Lower lobe of right lung (tissue), 2 donors: Measurements from ENCODE around the gene TLL2. TPM values are rescaled to one million over a fixed set of nuclear protein-coding genes. Genes with fewer than 3 reads are reported as not detected.
A peak's percentile ranks its signal among the peaks of the same experiment; 100 is the strongest.

Source experiments
- ATAC-seq, 2 donors: fragments of 200-7000 bp; cut with Tn5 transposase; one replicate each; pipeline ENCODE4 v1.9.1; 2020 to 2022; ENCODE audit warnings: mild to moderate bottlenecking in 2 of 2, moderate library complexity in 2 of 2
- DNase-seq: peaks from one replicate; pipeline ENCODE4 v3.0.0-alpha.2; 2020
- H3K27ac ChIP-seq: fragments of 200-600 bp; one replicate; pipeline ENCODE4 v1.8.0; 2022
- H3K27me3 ChIP-seq: fragments of 200-600 bp; one replicate; pipeline ENCODE4 v1.8.0; 2022; ENCODE audit warnings: low read depth
- H3K36me3 ChIP-seq: fragments of 200-600 bp; one replicate; pipeline ENCODE4 v1.8.0; 2022; ENCODE audit warnings: mild to moderate bottlenecking
- H3K4me1 ChIP-seq: fragments of 200-600 bp; one replicate; pipeline ENCODE4 v1.8.0; 2022
- H3K4me3 ChIP-seq: fragments of 200-600 bp; one replicate; pipeline ENCODE4 v1.8.0; 2022; ENCODE audit warnings: mild to moderate bottlenecking
- H3K9me3 ChIP-seq: fragments of 200-600 bp; one replicate; pipeline ENCODE4 v1.8.0; 2022
- intact Hi-C: fragments of 100-400 bp; cut with DNase I; formaldehyde crosslinking; loops from one replicate; pipeline ENCODE4 v1.11.0; 2022
- total RNA-seq: library from RNA; stranded (reverse); fragmentation: NEBNext Ultra II Directional; extraction: Animal tissue kit (Norgen Biotek cat#: 25700); gene quantifications from one replicate; pipeline ENCODE4 v1.2.1, GENCODE V29; 2021
- TF ChIP-seq, protein P1 (sequence below): fragments of 200-600 bp; IDR thresholded peaks from one replicate; pipeline ENCODE4 v1.8.0; 2022; ENCODE audit warnings: antibody characterized with exemption, mild to moderate bottlenecking
- donor health status: DM: no; HTN: yes; CAD: no; lungs with severe emphysema.

The TLL2 gene
- total RNA-seq, 1 donor from 2014 or later = not detected

DNA sequence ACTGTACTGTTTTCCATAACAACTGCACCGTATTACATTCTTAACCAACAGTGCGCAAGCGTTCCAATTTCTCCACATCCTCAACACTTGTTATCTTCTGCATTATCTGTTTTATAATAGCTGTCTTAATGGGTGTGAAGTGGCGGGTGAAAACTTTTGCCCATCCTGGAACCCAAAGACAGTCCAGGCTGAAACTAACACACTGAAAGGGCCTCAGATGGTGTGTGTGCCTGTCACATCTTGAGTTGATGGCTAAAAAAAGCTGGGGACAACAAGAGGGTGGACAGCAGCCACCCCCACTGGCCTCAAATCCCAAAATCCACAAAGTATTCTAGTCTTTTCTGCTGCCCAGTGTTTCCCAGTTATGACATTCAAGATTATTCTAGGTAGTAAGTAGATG is 174.3 kb downstream of the TLL2 start:
- intact Hi-C loops = no loop called here
- H3K9me3 ChIP-seq = no peaks in the 10 kb centered on the region
- TF ChIP-seq, protein P1, sequence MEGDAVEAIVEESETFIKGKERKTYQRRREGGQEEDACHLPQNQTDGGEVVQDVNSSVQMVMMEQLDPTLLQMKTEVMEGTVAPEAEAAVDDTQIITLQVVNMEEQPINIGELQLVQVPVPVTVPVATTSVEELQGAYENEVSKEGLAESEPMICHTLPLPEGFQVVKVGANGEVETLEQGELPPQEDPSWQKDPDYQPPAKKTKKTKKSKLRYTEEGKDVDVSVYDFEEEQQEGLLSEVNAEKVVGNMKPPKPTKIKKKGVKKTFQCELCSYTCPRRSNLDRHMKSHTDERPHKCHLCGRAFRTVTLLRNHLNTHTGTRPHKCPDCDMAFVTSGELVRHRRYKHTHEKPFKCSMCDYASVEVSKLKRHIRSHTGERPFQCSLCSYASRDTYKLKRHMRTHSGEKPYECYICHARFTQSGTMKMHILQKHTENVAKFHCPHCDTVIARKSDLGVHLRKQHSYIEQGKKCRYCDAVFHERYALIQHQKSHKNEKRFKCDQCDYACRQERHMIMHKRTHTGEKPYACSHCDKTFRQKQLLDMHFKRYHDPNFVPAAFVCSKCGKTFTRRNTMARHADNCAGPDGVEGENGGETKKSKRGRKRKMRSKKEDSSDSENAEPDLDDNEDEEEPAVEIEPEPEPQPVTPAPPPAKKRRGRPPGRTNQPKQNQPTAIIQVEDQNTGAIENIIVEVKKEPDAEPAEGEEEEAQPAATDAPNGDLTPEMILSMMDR = no peak
- H3K4me1 ChIP-seq = no peaks in the 10 kb centered on the region
- DNase-seq (no peak), ATAC-seq (no peak)
- no peaks in the 10 kb centered on the region for H3K36me3 ChIP-seq
- no peak overlapping the region for H3K4me3 ChIP-seq
- H3K27ac ChIP-seq = no peak overlapping the region
- peaks cover 5% of the 10 kb centered on the region for H3K27me3 ChIP-seq

DNA sequence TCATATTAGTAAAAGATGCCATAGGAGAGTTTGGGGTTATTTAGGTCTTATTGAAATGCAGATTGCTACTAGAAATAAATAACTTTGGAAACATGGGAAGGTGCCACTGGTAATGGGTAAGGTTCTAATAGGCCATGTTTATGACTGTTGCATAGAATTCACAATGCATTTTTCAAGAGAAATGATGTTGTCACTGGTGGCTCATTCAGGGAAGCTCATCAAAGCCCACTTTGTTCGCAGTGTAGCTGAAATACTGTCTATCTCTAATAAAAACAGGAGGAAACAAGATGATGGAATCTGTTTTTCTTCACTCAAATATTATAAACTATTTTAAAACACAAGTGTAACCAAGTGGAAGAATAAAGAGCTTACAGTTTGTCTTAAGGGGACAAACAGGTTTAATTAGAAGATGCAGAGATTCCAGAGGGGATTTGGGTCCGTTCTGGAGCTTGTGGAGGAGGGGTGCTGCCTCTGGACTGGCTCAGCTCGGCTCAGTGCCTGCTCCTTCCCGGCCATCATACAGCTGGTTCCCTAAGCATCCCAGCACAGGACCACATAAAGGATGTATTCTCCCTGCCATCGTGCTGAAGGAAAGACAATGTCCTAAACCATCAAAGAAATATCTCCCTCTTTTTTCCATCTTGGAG is 175.3 kb downstream of the TLL2 start:
- H3K36me3 ChIP-seq = no peaks in the 10 kb centered on the region
- ATAC-seq (no peak), DNase-seq (no peak)
- H3K4me3 ChIP-seq = no peak overlapping the region
- H3K9me3 ChIP-seq = no peaks in the 10 kb centered on the region
- TF ChIP-seq, protein P1 = no peak
- H3K27me3 ChIP-seq = peaks cover 5% of the 10 kb centered on the region
- no peak overlapping the region for H3K27ac ChIP-seq
- intact Hi-C loops = no loop called here
- no peaks in the 10 kb centered on the region for H3K4me1 ChIP-seq

DNA sequence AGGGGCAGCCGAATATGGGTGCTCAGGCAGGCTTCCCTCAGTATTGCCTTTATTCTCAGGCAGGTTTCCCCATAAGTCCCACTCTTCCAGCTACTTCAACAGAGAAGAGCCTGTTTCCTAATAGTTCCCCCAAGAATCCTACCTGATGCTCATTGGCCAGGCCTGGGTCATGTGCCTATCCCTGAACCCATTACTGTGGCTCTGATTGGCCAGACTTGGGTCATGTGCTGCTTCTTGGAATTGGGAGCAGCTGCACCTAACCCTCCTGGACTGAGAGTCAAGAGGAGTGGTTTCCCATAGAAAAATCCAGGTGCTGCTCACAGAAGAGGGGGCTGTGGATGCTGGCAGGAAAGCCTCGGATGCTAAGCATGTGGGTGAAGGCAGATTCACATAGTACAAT is 176.6 kb downstream of the TLL2 start:
- Histone ChIP-seq H3K36me3 (no peaks in the 10 kb centered on the region), H3K9me3 (no peaks in the 10 kb centered on the region), H3K4me1 (no peaks in the 10 kb centered on the region), H3K27me3 (peaks cover 5% of the 10 kb centered on the region), H3K27ac (no peak overlapping the region), H3K4me3 (no peak overlapping the region)
- intact Hi-C loops = no loop called here
- no peak for ATAC-seq
- TF ChIP-seq, protein P1 = no peak
- no peak for DNase-seq

DNA sequence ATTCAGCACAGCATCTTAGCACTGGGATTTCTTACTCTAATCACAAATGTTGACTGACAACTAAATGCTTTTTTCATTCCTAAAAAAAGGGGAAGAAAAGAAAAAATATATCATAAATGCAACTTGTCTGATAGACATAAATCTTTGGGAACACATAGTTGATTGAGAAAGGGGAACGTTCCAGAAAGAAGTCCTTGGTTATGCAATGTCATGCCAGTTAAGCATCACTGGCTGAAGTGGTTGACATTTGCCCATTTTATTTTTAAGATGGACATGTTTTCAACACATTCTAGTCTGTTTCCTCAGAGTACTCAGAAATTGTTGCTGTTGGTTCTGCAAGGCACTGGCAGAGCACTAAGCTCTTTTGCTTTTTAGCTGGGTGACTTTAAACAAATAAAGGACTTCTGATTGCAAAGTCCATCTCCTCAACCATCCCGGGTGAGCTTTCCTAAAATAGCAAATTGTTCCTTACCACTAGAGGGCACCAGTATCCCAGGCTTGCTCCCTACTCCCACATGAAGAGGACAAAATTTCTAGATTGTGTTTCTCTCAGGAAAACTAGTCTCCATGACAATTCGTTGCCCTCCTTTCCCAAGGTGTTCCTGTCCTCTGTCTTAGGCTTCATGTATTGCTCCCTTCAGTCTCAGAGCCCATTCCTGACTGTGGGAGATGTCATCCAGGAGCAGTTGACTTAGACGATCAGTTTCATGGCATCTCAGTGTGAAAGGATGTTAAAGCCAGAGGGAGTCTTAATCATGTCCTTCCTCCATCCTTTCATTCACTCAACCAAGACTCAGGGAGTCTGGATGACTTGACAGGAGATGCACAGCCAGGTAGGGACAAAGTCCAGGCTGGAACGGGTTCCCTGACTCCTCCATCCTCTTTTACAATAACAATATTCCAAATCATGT is 178.9 kb downstream of the TLL2 start:
- Histone ChIP-seq H3K4me1 (no peaks in the 10 kb centered on the region), H3K4me3 (no peak overlapping the region), H3K27ac (no peak overlapping the region), H3K36me3 (no peaks in the 10 kb centered on the region), H3K27me3 (peaks cover 5% of the 10 kb centered on the region), H3K9me3 (no peaks in the 10 kb centered on the region)
- TF ChIP-seq, protein P1 = peak; percentile 74
- intact Hi-C loops = no loop called here
- peak; percentile 59 to 63 for ATAC-seq
- no peak for DNase-seq

DNA sequence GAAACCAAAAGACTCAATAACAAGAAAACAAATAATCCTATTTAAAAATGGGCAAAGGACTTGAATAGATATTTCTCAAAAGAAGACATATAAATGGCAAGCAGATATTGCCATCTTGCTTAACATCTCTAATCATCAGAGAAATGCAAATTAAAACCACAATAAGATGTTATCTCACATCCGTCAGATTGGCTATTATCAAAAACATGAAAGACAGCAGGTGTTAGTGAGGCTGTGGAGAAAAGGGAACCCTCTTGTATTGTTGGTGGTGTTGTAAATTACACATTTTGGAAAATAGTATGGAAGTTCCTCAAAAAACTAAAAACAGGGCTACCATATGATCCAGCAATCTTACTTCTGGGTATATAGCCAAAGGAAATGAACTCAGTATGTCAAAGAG is 180.6 kb downstream of the TLL2 start:
- Histone ChIP-seq H3K27ac (no peak overlapping the region), H3K9me3 (no peaks in the 10 kb centered on the region), H3K4me1 (no peaks in the 10 kb centered on the region), H3K36me3 (no peaks in the 10 kb centered on the region), H3K4me3 (no peak overlapping the region), H3K27me3 (peaks cover 5% of the 10 kb centered on the region)
- TF ChIP-seq, protein P1 = no peak
- ATAC-seq (no peak), DNase-seq (no peak)
- intact Hi-C loops = no loop called here
